Esophagus muscularis mucosa (tissue), 4 donors: ENCODE measurements around the gene GRAMD4. TPM values are rescaled to one million over a fixed set of nuclear protein-coding genes. Genes with fewer than 3 reads are reported as not detected.

Source experiments
- DNase-seq: peaks from one replicate; pipeline ENCODE4 v3.0.0-alpha.2; 2017; ENCODE audit errors: extremely low spot score
- H3K27ac ChIP-seq, 4 donors: fragments of 200-600 bp; sonication (generic); replicated peaks in 1 of 4; 1 replicate in 3 of 4; 2 replicates in 1 of 4; pipeline ENCODE4 v1.5.1; 2016 to 2019; ENCODE audit warnings: mild to moderate bottlenecking in 1 of 4
- H3K27me3 ChIP-seq, 4 donors: fragments of 200-600 bp; sonication (generic); one replicate each; pipeline versions ENCODE4 v1.5.1 to v1.6.0; 2016 to 2019
- H3K36me3 ChIP-seq, 4 donors: fragments of 200-600 bp; sonication (generic); one replicate each; pipeline ENCODE4 v1.5.1; 2016 to 2019
- H3K4me1 ChIP-seq, 4 donors: fragments of 200-600 bp; sonication (generic); one replicate each; pipeline ENCODE4 v1.5.1; 2016 to 2019
- H3K4me3 ChIP-seq, 4 donors: fragments of 200-600 bp; sonication (generic); 1 replicate in 2 of 4; 2 replicates in 2 of 4; pipeline ENCODE4 v1.5.1; 2016 to 2019; ENCODE audit warnings: mild to moderate bottlenecking in 4 of 4, moderate library complexity in 1 of 4
- H3K9me3 ChIP-seq, 4 donors: fragments of 200-600 bp; sonication (generic); 1 replicate in 3 of 4; 2 replicates in 1 of 4; pipeline ENCODE4 v1.5.1; 2016 to 2019
- EP300 ChIP-seq: sonication (generic); formaldehyde crosslinking; IDR thresholded peaks from one replicate; pipeline ENCODE4 v1.6.1; 2017; ENCODE audit warnings: antibody characterized with exemption
- POLR2A ChIP-seq: fragments of 450-650 bp; IDR thresholded peaks from one replicate; pipeline ENCODE4 v1.6.1; 2017; ENCODE audit warnings: antibody characterized with exemption, moderate library complexity, mild to moderate bottlenecking, low read depth
- POLR2AphosphoS5 ChIP-seq, 2 donors: sonication (generic); formaldehyde crosslinking; IDR thresholded peaks; one replicate each; pipeline ENCODE4 v1.6.1; 2017; ENCODE audit warnings: antibody characterized with exemption in 2 of 2
- WGBS: methylation state at CpG from one replicate; pipeline ENCODE4 v1.1.5; 2018; 5-methylcytosine and 5-hydroxymethylcytosine counted together
- intact Hi-C: fragments of 100-400 bp; cut with DNase I; formaldehyde crosslinking; loops from one replicate; pipeline ENCODE4 v1.15.1; 2023
- total RNA-seq, 4 donors: library from RNA; depleted of rRNA; stranded (reverse); fragments of >200 nt; gene quantifications; one replicate each; pipeline versions ENCODE4 v1.1.0 to v1.2.1, GENCODE V29; 2016
- TF ChIP-seq, protein P1 (sequence below), 3 experiments: fragments of 200-600 bp in 2 of 3; fragments of 450-650 bp in 1 of 3; sonication (generic) in 2 of 3; IDR thresholded peaks; one replicate each; pipeline ENCODE4 v1.5.1; 2017 to 2019; ENCODE audit warnings: antibody characterized with exemption in 3 of 3, mild to moderate bottlenecking in 2 of 3, moderate library complexity in 1 of 3

GRAMD4 gene
- total RNA-seq, 4 donors from 2014 or later: 20.0 to 126 (median 63.8) TPM

DNA sequence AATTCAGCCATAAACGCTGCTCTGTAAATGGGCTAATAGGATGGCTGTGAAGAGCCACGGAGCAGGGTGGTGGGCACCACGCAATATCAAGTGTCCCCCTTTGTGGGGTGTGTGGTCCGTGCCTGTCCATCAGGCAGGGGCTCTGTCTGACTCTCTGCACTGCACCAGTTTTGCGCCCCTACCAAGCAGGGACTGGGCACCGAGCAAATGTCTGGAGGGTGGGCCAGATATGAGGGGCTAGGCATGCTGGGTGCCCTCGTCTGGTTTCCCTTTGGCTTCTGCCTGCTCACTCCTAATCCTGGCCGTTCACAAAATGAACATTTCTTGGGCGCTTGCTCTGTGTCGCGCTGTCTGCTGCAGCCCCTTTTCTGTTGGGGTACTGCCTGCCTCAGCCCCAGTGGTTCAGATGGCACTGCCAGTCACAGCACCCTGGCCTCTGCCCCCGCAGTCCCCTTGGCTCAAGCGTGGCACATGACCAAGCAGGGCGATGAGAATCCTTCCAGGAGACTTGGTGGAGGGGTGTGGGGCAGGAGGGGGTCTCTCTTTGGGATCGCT, 45.7 kb upstream of the GRAMD4 start:
- H3K27ac ChIP-seq: no peak overlapping the region
- WGBS: 86% methylated on average over 15 of the region's 15 CpGs
- TF ChIP-seq, protein P1, sequence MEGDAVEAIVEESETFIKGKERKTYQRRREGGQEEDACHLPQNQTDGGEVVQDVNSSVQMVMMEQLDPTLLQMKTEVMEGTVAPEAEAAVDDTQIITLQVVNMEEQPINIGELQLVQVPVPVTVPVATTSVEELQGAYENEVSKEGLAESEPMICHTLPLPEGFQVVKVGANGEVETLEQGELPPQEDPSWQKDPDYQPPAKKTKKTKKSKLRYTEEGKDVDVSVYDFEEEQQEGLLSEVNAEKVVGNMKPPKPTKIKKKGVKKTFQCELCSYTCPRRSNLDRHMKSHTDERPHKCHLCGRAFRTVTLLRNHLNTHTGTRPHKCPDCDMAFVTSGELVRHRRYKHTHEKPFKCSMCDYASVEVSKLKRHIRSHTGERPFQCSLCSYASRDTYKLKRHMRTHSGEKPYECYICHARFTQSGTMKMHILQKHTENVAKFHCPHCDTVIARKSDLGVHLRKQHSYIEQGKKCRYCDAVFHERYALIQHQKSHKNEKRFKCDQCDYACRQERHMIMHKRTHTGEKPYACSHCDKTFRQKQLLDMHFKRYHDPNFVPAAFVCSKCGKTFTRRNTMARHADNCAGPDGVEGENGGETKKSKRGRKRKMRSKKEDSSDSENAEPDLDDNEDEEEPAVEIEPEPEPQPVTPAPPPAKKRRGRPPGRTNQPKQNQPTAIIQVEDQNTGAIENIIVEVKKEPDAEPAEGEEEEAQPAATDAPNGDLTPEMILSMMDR (IDR thresholded peaks at IDR 0.05): no peak
- TF ChIP-seq EP300: no peak
- TF ChIP-seq POLR2A: no peak
- TF ChIP-seq POLR2AphosphoS5 (IDR thresholded peaks at IDR 0.05): no peak
- H3K27me3 ChIP-seq: no peaks in the 10 kb centered on the region
- DNase-seq: no peak
- H3K9me3 ChIP-seq: peaks cover 0 to 15% (median 11%) of the 10 kb centered on the region in 4 donors
- H3K4me1 ChIP-seq: peaks cover 33 to 48% (median 38%) of the 10 kb centered on the region in 4 donors
- intact Hi-C loops: no loop called here
- no peak overlapping the region for H3K4me3 ChIP-seq
- no peaks in the 10 kb centered on the region for H3K36me3 ChIP-seq

DNA sequence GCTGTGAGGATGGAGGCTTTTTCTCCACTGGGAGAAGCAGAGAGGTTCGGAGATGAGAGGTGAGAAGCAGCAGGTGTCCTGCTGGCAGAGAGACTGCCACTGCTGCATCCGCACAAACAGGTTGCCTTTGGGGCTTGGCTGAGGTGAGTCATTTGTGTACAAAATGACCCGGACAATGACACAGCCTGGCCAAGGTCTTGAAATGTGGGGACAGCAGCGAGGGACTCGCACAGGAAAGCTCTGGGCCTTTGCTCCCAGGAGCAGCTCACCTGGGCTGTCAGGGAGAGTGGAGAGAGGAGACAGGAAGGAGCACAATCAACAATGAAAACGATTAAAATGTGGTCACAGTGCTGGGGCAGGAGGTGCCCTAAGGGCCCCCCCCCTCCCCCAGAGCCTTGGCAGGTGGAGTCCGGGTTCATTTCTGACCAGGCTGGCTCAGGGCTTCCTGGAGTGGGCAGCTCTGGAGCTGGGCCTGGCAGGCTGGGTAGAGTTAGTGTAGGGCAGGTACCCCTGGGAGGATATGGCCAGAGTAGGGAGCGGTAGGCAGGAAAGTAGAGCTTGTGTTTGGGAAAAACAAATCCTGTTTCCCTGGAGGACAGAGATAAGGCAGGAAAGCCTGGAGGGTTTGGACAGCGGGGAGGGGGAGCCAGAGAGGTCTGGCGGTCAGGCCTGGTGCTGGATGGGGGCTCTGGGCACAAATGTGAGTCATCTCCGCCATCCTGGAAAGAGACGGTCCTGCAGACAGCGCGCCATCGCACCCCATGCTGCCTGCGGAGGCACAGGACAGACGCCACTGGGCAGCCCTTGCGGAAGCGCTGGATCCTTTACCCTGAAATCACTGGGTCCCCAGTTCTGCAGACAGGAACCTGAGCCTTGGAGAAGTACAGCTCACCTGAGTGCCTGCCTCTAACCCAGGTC, 44.9 kb upstream of the GRAMD4 start:
- Histone ChIP-seq H3K4me1 (peaks cover 40 to 56% (median 46%) of the 10 kb centered on the region in 4 donors), H3K27me3 (no peaks in the 10 kb centered on the region), H3K36me3 (no peaks in the 10 kb centered on the region), H3K4me3 (no peak overlapping the region), H3K27ac (peak overlapping the region in 3 of 4 donors; percentile 59 to 72 (median 62)), H3K9me3 (peaks cover 0 to 15% (median 11%) of the 10 kb centered on the region in 4 donors)
- DNase-seq: no peak
- WGBS: 75% methylated on average over 18 of the region's 19 CpGs
- TF ChIP-seq, protein P1 (IDR thresholded peaks at IDR 0.05): no peak
- TF ChIP-seq POLR2A (no peak), POLR2AphosphoS5 (IDR thresholded peaks at IDR 0.05) (no peak), EP300 (no peak)
- intact Hi-C loops: loop anchor here (5.0 kb wide), 1 partner anchor 162 kb away; the partner anchor contains the start of gene CERK

DNA sequence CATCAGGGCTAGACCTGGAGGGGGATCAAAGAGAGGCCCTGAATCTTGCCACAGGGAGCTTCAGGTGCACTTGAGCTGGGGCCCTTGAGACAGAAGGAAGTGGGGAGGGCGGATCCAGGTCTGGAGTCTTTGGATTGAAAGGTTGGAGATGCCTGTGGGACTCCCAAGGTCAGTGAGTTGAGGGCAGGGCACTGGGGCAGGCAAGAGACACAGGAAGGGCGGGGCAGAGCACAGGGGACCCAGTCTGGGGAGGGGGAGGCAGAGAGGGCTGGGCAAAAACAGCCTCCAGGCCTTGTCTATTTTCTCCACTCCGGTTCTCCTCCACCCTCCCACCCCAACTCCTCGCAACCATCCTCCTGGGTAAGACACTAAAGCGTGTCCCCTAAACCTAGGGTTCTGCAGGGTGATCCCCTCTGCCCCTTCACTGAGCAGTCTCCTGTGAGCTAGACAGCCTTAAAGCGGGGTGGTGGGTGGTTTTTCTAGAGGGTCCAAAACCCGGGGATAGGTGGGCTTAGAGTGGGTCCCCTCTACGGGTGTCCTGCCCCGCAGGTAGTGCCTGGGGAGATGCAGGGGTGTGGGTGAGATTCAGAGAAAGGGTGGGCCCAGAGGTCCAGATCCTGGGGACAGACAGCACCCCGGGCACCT, 44.2 kb upstream of the GRAMD4 start:
- no peak for DNase-seq
- Histone ChIP-seq H3K36me3 (no peaks in the 10 kb centered on the region), H3K4me1 (peaks cover 48 to 64% (median 51%) of the 10 kb centered on the region in 4 donors), H3K4me3 (peak overlapping the region; percentile 54 to 93 (median 66)), H3K27me3 (no peaks in the 10 kb centered on the region), H3K27ac (peak overlapping the region; percentile 51 to 72 (median 60)), H3K9me3 (peaks cover 0 to 15% (median 10%) of the 10 kb centered on the region in 4 donors)
- WGBS: 46% methylated on average over 9 of the region's 10 CpGs
- intact Hi-C loops: loop anchor here (5.0 kb wide), 1 partner anchor 161 kb away; the partner anchor contains the start of gene CERK
- no peak for TF ChIP-seq EP300
- TF ChIP-seq, protein P1 (IDR thresholded peaks at IDR 0.05): no peak

DNA sequence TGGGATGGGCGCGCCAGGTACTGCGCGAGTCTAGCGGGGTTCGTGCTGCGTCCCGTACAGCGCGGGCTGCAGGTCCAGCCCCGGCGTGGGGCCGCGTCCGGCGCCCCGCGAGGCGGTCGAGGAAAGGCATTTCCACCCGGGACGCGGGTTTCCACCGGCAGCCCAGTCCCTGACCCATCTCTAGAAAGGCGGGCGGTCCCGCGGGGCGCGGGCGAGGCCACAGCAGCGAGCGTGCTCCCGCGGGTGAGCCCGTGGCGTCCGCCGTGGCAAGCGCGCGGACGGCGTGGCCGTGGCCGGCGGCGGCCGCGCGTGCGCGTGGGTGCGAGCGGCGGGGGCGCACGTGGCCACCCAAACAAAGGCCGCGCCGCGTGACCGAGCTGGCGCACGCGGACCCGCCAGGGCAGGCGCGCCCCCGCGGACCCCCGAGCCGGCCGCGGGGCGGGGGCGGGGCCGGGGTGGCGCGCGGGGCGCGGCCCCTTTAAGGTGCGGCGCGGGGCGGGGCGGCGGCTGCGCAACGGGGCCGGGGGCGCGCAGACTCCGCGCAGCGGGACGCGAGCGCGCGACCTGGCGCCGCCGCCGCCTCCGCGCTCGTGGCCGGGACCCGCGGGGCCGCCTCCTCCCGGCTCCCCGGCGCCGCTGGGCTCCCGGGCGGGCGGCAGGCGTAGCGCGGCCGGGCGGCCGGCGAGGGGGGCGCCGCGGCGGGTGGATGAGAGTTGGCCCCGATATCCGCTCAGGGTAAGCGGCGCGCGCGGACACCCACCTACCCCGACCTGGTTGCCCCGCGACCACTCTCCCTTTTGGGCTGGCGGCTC, 43.4 kb upstream of the GRAMD4 start:
- H3K27me3 ChIP-seq: no peaks in the 10 kb centered on the region
- H3K4me3 ChIP-seq: peak overlapping the region; percentile 59 to 93 (median 74)
- H3K36me3 ChIP-seq: no peaks in the 10 kb centered on the region
- peaks cover 0 to 9% (median 5%) of the 10 kb centered on the region in 4 donors for H3K9me3 ChIP-seq
- peak overlapping the region; percentile 62 to 72 (median 68) for H3K27ac ChIP-seq
- intact Hi-C loops: loop anchor here (5.0 kb wide), 1 partner anchor 161 kb away; the partner anchor contains the start of gene CERK
- TF ChIP-seq, protein P1 (IDR thresholded peaks at IDR 0.05): no peak
- TF ChIP-seq EP300 (no peak), POLR2A (no peak), POLR2AphosphoS5 (IDR thresholded peaks at IDR 0.05) (no peak)
- peaks cover 55 to 71% (median 58%) of the 10 kb centered on the region in 4 donors for H3K4me1 ChIP-seq
- DNase-seq: no peak
- WGBS: 53% methylated on average over 3 of the region's 142 CpGs
